LNCaP clone FGC (cell line): ENCODE results near the gene ACTN3.

Experiments
- DNase-seq: peaks from one replicate; pipeline ENCODE4 v3.0.0-alpha.2; 2011; ENCODE audit warnings: low read depth
- H3K4me3 ChIP-seq: 2 replicates; pipeline ENCODE4 v1.5.1; 2011; ENCODE audit warnings: mild to moderate bottlenecking, low read depth, low read length, control low read depth
- TF ChIP-seq, protein P1 (sequence below): IDR thresholded peaks from 2 replicates; pipeline ENCODE4 v1.5.1; 2012; ENCODE audit warnings: mild to moderate bottlenecking; ENCODE audit not compliant: control insufficient read depth, insufficient read depth; ENCODE audit errors: extremely low read depth

The ACTN3 gene

DNA sequence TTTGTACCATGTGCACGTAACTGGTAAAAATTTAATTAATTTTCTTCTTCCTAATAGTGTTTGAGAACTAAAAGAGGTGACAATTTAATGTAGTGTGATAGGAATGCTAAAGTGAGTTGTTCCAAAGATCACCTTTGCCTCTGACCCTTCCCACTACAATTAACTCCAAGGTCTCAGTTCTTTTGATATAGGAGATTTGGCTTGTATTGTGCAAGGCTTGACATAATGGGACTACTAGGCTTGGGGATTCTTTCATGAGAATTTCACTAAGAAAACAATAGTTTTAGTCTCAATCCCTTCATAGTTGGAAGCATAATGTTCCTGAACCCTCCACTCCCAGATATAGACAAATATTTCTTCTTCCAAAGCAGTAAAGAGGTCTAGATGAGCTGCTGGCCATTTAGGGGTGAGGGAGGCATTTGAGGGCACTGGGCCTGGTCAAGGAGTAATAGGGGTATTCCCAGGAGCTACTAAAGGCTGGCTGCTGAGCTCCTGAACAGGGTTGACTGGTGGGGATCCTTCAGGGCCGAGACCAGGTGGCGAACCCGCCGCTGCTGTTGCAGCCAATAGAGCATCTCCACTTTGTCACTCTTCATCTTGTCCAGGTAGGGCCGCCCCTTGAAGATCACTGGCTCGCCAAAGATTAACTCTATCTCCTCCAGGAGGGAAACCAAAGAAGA lies 43.4 kb downstream of the ACTN3 start:
- no peak for DNase-seq
- TF ChIP-seq, protein P1, sequence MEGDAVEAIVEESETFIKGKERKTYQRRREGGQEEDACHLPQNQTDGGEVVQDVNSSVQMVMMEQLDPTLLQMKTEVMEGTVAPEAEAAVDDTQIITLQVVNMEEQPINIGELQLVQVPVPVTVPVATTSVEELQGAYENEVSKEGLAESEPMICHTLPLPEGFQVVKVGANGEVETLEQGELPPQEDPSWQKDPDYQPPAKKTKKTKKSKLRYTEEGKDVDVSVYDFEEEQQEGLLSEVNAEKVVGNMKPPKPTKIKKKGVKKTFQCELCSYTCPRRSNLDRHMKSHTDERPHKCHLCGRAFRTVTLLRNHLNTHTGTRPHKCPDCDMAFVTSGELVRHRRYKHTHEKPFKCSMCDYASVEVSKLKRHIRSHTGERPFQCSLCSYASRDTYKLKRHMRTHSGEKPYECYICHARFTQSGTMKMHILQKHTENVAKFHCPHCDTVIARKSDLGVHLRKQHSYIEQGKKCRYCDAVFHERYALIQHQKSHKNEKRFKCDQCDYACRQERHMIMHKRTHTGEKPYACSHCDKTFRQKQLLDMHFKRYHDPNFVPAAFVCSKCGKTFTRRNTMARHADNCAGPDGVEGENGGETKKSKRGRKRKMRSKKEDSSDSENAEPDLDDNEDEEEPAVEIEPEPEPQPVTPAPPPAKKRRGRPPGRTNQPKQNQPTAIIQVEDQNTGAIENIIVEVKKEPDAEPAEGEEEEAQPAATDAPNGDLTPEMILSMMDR = no peak
- H3K4me3 ChIP-seq = no peak overlapping the region

DNA sequence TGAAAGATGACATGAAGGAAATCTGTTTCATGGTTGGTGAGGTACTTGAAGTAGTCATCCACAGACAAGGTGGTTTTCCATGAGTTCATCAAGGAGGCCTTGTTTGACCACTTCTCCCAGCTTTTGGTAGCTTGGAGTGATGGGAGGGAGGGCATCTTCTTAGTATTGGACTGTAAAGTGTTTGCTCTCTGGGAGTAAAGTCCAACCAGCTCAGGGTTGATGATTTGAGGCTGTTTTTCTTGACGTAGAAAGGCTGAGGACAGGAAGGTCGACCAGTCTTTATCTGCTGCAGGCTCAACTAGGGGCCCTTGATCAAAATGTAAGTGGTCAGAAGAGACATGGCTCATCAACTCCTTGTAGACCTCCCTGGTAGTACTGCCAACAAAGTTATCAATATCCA lies 44.5 kb downstream of the ACTN3 start:
- H3K4me3 ChIP-seq = no peak overlapping the region
- TF ChIP-seq, protein P1 = no peak
- DNase-seq = no peak

DNA sequence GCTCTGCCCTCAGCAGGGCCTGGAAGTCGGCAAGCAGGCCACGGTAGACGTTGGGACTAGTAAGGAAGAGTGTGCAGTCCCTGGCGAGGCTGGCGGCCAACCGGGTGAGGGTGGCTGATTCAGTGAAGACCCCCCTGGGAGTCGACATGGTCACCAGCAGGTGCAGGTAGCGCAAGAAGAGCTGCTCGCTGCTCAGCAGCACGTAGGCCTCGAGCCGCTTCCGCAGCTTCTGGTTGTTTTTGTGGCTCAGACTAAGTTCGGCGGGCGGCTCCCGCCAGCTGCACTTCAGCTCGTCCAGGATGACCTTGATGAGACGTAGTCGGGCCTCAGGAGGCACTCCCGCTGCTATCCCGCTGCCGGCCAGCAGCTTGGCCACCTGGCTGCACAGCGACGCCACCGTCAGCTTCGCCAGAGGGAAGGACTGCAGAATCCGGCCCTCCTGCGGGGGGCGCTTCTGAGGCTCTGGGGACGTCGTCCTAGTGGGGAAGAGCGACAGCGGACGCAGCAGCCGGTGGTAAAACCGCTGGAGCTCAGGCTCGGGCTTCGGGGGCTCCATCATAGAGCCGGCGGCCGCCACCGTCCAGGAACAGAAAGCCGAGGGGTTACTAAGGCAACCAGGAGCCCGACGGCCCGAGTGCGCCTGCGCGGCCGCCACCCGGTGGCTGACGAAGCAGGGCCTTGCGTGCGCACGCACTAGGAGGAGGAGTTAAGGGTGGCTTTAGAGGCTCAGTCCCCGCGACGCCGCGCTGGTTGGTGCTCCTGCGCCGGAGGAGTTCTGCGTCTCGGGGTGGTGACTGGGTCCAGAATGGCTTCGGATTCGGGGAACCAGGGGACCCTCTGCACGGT lies 46.0 kb downstream of the ACTN3 start, which contains the start of the genes CCDC87 and CCS:
Gene CCDC87, minus strand, starts transcription at position 607 of the 846 bp plus-strand sequence. Its CDS starts 48 bp downstream, at position 559.
Gene CCS, plus strand, starts transcription at position 729 of the 846 bp plus-strand sequence. Its CDS starts 77 bp downstream, at position 806.
- DNase-seq = peak; percentile 75
- TF ChIP-seq, protein P1 = peak; percentile 63
- H3K4me3 ChIP-seq = peak within 1 kb of the TSS; percentile 94

DNA sequence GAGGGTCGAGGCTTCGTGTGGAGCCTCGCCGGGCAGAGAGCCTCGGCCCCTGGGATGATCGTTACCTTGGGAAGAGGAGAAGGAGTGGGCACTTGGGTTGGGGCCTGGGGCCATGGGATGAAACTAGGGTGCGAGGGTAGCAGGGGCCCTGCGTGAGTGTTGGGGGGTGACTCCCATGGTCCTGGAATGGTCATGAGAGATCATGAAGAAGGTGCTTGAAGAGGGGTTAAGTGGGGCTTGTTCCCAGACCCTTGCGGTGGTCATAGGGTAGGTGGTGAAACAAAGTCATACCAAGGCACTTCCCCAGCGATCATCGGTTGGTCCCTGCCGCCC lies 46.6 kb downstream of the ACTN3 start:
- H3K4me3 ChIP-seq = peak overlapping the region; percentile 94
- TF ChIP-seq, protein P1 = no peak
- no peak for DNase-seq

DNA sequence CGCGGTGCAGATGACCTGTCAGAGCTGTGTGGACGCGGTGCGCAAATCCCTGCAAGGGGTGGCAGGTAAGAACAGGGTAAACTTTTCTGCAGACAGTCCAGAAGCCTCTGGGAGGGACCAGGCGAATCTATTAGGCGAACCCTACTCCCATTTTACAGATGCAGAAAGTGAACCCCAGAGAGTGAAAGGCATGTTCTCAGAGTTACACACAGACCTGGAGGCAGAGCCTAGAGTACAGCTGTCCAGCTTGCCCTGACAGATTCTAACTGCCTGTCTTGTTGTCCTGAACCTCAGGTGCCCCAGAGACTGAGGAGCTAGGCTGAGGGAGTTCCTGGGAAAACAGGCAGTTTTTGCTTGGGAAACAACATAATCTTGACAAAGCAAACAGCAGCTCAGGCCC lies 46.9 kb downstream of the ACTN3 start:
- DNase-seq = no peak
- TF ChIP-seq, protein P1 = no peak
- peak overlapping the region; percentile 94 for H3K4me3 ChIP-seq

DNA sequence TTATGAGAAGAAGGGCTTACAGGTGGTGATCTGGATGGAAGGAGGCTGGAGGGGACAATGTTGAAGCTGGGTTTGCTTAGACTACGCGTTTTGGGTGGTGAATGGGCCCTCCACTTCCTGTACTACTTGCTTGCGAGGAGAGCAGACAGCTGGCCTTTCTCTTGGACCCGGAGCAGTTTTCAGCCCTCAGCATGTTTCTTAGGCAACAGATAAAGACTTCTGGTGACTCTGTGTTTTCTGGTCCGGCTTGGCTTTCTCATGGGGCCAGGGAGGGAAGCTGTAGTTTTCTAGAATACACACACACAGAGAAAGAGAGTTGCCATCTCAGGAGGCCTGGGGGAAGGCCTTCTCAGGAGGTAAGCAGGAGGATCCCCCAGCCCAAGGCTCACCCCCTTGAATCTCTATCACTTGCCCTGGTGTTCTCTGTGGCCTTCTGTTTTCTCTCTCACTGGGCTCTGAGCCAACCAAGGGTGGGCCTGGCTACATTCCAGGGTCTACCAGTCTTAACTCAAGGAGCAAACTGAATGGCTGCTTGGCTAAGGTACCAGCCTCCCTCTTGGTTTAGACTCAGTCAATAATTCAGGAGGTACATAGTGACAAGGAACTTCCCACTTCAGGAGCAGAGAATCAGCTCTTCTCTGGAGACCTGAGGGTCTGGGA lies 48.7 kb downstream of the ACTN3 start:
- DNase-seq = no peak
- TF ChIP-seq, protein P1 = no peak
- no peak overlapping the region for H3K4me3 ChIP-seq
